NB4 (cell line): ENCODE data around the gene C12orf42.

Experiments
- CTCF ChIP-seq: IDR thresholded peaks from one replicate; pipeline ENCODE4 v1.5.1; 2012; ENCODE audit warnings: low read depth, low read length
- MAX ChIP-seq: IDR thresholded peaks from 2 replicates; pipeline ENCODE4 v1.6.1; 2011; ENCODE audit warnings: low read depth, low read length
- MYC ChIP-seq: IDR thresholded peaks from 2 replicates; pipeline ENCODE4 v1.6.1; 2011; ENCODE audit warnings: low read depth, low read length
- POLR2A ChIP-seq: IDR thresholded peaks from 2 replicates; pipeline ENCODE4 v1.6.1; 2011; ENCODE audit warnings: mild to moderate bottlenecking; ENCODE audit not compliant: insufficient read length; ENCODE audit errors: extremely low read depth

GRCh38 chr12:103540319-103540718 is 44.6 kb upstream of the C12orf42 start:
- no peak for TF ChIP-seq POLR2A
- no peak for TF ChIP-seq CTCF
- no peak for TF ChIP-seq MAX
- no peak for TF ChIP-seq MYC
